Measurements from ENCODE around the gene DDR1. TPM values are rescaled to one million over a fixed set of nuclear protein-coding genes. Genes with fewer than 3 reads are reported as not detected.

Gene DDR1
- total RNA-seq, 1 donor from 2014 or later = 106 TPM

DNA sequence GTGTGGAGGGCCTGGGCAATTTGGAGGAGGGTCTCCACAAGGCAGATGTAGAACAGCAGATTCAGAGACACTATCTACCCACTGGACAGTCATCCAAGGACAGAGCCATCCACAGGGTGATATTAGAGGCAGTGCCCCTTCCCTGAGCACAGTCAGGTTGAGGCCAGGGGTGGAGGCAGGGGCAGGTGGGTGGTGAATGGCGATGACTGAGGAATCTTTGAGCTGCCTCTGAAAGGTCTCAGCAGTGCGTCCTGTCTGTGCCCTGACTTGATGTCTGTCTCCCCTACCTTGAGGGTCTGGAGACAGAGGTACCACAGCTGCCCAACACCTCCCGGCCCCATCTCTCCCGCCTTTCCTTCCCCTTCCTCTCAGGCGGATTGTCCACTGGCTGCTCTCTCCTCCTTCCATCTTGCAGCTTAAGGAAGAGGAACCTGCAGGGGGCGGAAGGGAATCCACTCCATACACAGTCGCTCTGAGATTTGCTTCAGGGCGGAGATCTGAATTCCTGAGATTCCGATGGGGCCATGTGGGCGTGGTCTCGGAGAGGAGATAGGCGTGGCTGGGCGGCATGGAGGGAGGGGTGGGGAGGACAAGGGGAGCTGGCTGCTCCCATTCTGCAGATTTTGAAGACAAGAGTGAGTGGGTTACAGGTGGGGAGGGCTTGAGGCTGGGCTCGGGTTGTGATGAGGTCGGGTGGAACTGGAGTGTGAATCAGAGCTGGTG lies 58.2 kb downstream of the DDR1 start:
- FAIRE-seq (no peak), DNase-seq (ENCODE audit: low spot score in 2 of 2) (no peak)

GRCh38 chr6:30944051-30944450 lies 59.7 kb downstream of the DDR1 start:
- DNase-seq (ENCODE audit: low spot score in 2 of 2) = no peak
- FAIRE-seq = no peak

GRCh38 chr6:30945281-30945680 lies 61.0 kb downstream of the DDR1 start:
- FAIRE-seq (no peak), DNase-seq (ENCODE audit: low spot score in 2 of 2) (no peak)

DNA sequence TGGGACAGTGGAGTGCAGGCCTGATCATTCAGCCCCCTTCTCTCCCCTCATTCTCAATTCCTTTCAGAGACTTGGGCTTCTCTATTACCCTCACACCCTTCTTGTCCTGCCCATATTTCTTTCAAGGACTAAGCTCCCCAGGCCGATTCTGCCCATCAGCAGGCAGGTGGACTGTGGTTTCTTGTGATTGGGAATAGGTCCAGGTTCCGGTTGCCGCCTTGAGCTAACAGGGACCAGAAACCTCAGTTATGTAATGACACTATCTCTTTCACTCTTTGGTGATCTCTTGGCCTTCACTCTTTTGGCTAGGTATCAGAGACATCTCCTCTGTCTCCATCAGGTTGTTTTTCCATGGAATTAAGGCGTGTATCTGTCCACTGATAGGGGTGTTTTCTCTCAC lies 62.9 kb downstream of the DDR1 start:
- DNase-seq (ENCODE audit: low spot score in 2 of 2) = no peak

GRCh38 chr6:30948811-30949210 lies 64.5 kb downstream of the DDR1 start:
- FAIRE-seq (no peak), DNase-seq (ENCODE audit: low spot score in 2 of 2) (no peak)

More for the DNA sequence above, 62.9 kb downstream of the DDR1 start:
- FAIRE-seq = no peak

Small RNA genes lying within 50 kb of the gene (small RNA-seq; reads per million reads assigned to genes)
- not detected for gene RF00019

Other genes starting within 250 kb of the DDR1 start
- 23.2 TPM for gene C6orf136, start 237.4 kb upstream of the DDR1 start, total RNA-seq
- 22.4 TPM for gene DHX16, start 211.5 kb upstream of the DDR1 start, total RNA-seq
- gene PPP1R18, start 197.9 kb upstream of the DDR1 start, total RNA-seq = 44.0 TPM
- gene NRM, start 193.5 kb upstream of the DDR1 start, total RNA-seq = 0.41 TPM
- gene MDC1, start 167.2 kb upstream of the DDR1 start, total RNA-seq = 4.1 TPM
- gene TUBB, start 164.2 kb upstream of the DDR1 start, total RNA-seq = 1,325 TPM
- gene FLOT1, start 141.8 kb upstream of the DDR1 start, total RNA-seq = 46.9 TPM
- 2.4 TPM for gene IER3, start 140.0 kb upstream of the DDR1 start, total RNA-seq
- 15.5 TPM for gene GTF2H4, start 23.7 kb downstream of the DDR1 start, total RNA-seq
- 22.4 TPM for gene VARS2, start 29.7 kb downstream of the DDR1 start, total RNA-seq
- not detected for gene SFTA2, start 47.7 kb downstream of the DDR1 start, total RNA-seq
- gene MUCL3, start 56.5 kb downstream of the DDR1 start, total RNA-seq = not detected
- gene MUC21, start 99.2 kb downstream of the DDR1 start, total RNA-seq = not detected
- gene MUC22, start 126.0 kb downstream of the DDR1 start, total RNA-seq = not detected
- gene C6orf15, start 228.1 kb downstream of the DDR1 start, total RNA-seq = not detected
- not detected for gene PSORS1C1, start 230.3 kb downstream of the DDR1 start, total RNA-seq
- not detected for gene CDSN, start 235.9 kb downstream of the DDR1 start, total RNA-seq